ENCODE data around the gene SLC44A2.

GRCh38 chr19:10582091-10582490, 43.3 kb upstream of the SLC44A2 start:
- TF ChIP-seq CTCF (IDR thresholded peaks at IDR 0.05) (no peak), POLR2A (IDR thresholded peaks at IDR 0.05) (no peak)
